Suprapubic skin (tissue), 4 donors: Measurements from ENCODE around the gene KRTAP10-5. TPM values are rescaled to one million over a fixed set of nuclear protein-coding genes. Genes with fewer than 3 reads are reported as not detected.

Experiments used
- DNase-seq, 2 donors: peaks; one replicate each; pipeline ENCODE4 v3.0.0-alpha.2; 2019; ENCODE audit warnings: low spot score in 2 of 2
- H3K27ac ChIP-seq: fragments of 200-600 bp; sonication (generic); one replicate; pipeline ENCODE4 v1.5.1; 2019
- H3K27me3 ChIP-seq: fragments of 200-600 bp; sonication (generic); one replicate; pipeline ENCODE4 v1.5.1; 2019
- H3K36me3 ChIP-seq: fragments of 200-600 bp; sonication (generic); one replicate; pipeline ENCODE4 v1.5.1; 2019
- H3K4me1 ChIP-seq: fragments of 200-600 bp; sonication (generic); one replicate; pipeline ENCODE4 v1.5.1; 2019
- H3K4me3 ChIP-seq: fragments of 200-600 bp; sonication (generic); one replicate; pipeline ENCODE4 v1.5.1; 2019; ENCODE audit warnings: mild to moderate bottlenecking
- H3K9me3 ChIP-seq: fragments of 200-600 bp; sonication (generic); one replicate; pipeline ENCODE4 v1.5.1; 2019
- EP300 ChIP-seq: sonication (generic); formaldehyde crosslinking; IDR thresholded peaks from one replicate; pipeline ENCODE4 v1.6.1; 2017; ENCODE audit warnings: antibody characterized with exemption
- POLR2A ChIP-seq, 2 donors: fragments of 450-650 bp; IDR thresholded peaks; one replicate each; pipeline ENCODE4 v1.6.1; 2017; ENCODE audit warnings: antibody characterized with exemption in 2 of 2, mild to moderate bottlenecking in 2 of 2, moderate library complexity in 2 of 2
- POLR2AphosphoS5 ChIP-seq, 3 donors: sonication (generic); formaldehyde crosslinking; IDR thresholded peaks; one replicate each; pipeline ENCODE4 v1.6.1; 2017; ENCODE audit warnings: antibody characterized with exemption in 3 of 3
- WGBS: methylation state at CpG from one replicate; pipeline ENCODE4 v1.1.5; 2018; 5-methylcytosine and 5-hydroxymethylcytosine counted together
- total RNA-seq, 4 donors: library from RNA; depleted of rRNA; stranded (reverse); fragments of >200 nt; gene quantifications; one replicate each; pipeline ENCODE4 v1.1.0, GENCODE V29; 2016
- TF ChIP-seq, protein P1 (sequence below), 2 donors: fragments of 200-600 bp in 1 of 2; fragments of 450-650 bp in 1 of 2; sonication (generic) in 1 of 2; IDR thresholded peaks; one replicate each; pipeline ENCODE4 v1.5.1; 2016 to 2019; ENCODE audit warnings: antibody characterized with exemption in 2 of 2, mild to moderate bottlenecking in 1 of 2, moderate library complexity in 1 of 2

Gene KRTAP10-5
- total RNA-seq, 4 donors from 2014 or later, result 0.76 to 11.1 (median 1.7) TPM; not detected in 1

DNA sequence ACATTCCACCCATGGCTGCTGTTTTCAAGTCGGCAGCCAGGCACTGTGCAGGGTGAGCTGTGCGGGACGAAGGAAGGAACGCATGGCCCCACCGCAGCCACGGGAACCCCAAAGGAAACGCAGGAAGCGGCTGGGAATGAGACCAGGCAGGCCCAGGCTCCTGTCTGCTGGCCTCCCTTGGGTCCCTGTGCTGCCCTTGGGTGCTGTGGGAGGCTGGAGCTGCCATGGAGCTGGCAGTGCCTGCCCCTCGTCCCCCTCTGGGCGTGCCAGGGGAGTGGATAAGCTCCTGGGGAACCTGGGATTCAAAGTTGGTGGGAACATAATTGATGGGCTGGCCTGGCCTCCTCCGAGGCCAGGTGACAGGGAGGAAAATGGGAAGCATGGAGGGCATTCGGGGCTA lies 12.1 kb downstream of the KRTAP10-5 start:
- no peak for DNase-seq
- Histone ChIP-seq H3K27me3 (peaks cover 21% of the 10 kb centered on the region), H3K4me3 (no peak overlapping the region), H3K4me1 (no peaks in the 10 kb centered on the region), H3K27ac (no peak overlapping the region), H3K9me3 (no peaks in the 10 kb centered on the region), H3K36me3 (no peaks in the 10 kb centered on the region)
- 88% methylated on average over 5 of the region's 12 CpGs for WGBS
- TF ChIP-seq POLR2A (IDR thresholded peaks at IDR 0.05) (no peak), EP300 (no peak), POLR2AphosphoS5 (IDR thresholded peaks at IDR 0.05) (no peak)
- TF ChIP-seq, protein P1, sequence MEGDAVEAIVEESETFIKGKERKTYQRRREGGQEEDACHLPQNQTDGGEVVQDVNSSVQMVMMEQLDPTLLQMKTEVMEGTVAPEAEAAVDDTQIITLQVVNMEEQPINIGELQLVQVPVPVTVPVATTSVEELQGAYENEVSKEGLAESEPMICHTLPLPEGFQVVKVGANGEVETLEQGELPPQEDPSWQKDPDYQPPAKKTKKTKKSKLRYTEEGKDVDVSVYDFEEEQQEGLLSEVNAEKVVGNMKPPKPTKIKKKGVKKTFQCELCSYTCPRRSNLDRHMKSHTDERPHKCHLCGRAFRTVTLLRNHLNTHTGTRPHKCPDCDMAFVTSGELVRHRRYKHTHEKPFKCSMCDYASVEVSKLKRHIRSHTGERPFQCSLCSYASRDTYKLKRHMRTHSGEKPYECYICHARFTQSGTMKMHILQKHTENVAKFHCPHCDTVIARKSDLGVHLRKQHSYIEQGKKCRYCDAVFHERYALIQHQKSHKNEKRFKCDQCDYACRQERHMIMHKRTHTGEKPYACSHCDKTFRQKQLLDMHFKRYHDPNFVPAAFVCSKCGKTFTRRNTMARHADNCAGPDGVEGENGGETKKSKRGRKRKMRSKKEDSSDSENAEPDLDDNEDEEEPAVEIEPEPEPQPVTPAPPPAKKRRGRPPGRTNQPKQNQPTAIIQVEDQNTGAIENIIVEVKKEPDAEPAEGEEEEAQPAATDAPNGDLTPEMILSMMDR (IDR thresholded peaks at IDR 0.05), result no peak

DNA sequence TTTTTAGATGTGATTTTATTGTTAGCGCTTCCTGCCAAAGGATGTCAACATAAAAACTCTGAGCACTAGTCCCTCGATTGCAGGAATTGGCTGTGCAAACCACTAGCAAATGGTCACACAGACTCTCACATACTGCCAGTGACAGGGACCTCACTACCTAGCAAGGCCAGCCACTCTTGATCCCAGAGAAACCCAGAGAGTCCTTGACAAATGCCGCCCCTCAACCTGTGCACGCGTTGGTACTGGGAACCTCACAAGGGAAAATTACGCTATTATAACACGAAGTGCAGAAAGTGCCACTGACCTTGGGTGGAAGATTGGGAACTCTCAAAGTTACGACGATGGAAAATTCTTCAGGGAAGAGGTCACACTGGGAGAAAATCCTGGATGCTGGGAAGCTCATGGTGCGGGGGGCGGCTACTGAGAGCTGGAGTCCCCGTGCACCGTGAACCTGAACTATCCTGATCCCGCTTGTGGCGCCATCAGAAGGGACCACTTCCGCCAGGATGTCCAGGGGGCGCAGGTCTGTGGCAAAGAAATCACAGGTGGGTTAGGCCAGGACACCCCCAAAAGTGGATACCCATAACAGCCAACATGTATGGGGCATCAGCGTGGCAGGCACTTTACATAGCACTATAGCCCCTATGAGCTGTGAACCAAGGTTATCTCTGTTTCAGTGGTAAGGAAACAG lies 12.8 kb downstream of the KRTAP10-5 start:
- WGBS, result 92% methylated on average over 18 of the region's 18 CpGs
- Histone ChIP-seq H3K36me3 (no peaks in the 10 kb centered on the region), H3K4me1 (no peaks in the 10 kb centered on the region), H3K9me3 (no peaks in the 10 kb centered on the region), H3K27ac (no peak overlapping the region), H3K4me3 (no peak overlapping the region), H3K27me3 (peaks cover 18% of the 10 kb centered on the region)
- TF ChIP-seq EP300 (no peak), POLR2A (IDR thresholded peaks at IDR 0.05) (no peak), POLR2AphosphoS5 (IDR thresholded peaks at IDR 0.05) (no peak)
- TF ChIP-seq, protein P1 (IDR thresholded peaks at IDR 0.05), result no peak
- DNase-seq, result no peak

DNA sequence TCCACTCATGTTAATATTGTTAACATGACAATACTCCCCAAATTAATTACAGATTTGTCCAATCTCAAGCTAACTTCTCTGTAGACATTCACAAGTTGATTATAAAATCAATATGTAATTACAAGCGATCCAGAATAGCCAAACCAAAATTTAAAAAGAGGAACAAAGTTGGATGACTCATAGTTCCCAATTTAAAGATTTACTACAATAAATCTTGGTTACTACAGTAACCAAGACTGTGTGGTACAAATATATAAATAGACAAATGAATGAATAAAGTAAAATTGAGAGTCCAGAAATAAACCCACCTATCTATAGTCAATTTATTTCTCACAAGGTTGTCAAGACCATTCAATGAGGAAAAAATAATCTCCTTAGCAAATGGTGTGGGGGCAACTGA lies 14.0 kb downstream of the KRTAP10-5 start:
- no peaks in the 10 kb centered on the region for H3K4me1 ChIP-seq
- H3K36me3 ChIP-seq, result no peaks in the 10 kb centered on the region
- WGBS, result 54% methylated on average over 1 of the region's 1 CpG
- DNase-seq, result no peak
- TF ChIP-seq POLR2AphosphoS5 (IDR thresholded peaks at IDR 0.05), result no peak
- no peak for TF ChIP-seq EP300
- no peak for TF ChIP-seq POLR2A (IDR thresholded peaks at IDR 0.05)
- TF ChIP-seq, protein P1 (IDR thresholded peaks at IDR 0.05), result no peak
- H3K4me3 ChIP-seq, result no peak overlapping the region
- no peaks in the 10 kb centered on the region for H3K9me3 ChIP-seq
- H3K27me3 ChIP-seq, result peaks cover 18% of the 10 kb centered on the region
- H3K27ac ChIP-seq, result no peak overlapping the region

DNA sequence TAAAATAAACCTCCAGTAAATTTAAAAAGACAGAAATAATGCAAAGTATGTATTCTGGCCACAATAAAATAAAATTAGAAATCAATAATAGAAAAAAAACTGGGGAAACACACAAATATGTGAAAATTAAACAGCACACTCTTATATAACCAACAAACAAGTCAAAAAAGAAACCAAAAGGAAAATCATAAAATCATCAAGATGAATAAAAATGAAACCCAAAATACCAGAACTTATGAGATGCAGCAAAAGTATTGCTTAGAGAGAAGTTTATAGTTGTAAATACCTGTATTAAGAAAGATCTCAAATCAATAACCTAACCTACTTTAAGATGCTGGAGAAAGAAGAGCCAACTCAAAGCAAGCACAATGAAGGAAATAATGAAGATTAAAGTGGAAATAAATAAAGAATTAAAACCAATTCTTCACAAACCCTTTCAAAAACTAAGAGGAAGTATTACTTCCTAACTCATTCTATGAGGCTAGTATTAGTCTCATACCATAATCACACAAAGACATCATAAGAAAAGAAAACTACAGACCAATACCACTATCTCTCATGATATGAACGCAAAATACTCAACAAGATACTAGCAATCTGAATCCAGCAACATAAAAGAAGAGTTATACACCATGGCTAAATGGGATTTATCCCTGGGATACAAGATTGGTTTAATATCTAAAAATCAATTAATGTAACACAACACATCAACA lies 15.4 kb downstream of the KRTAP10-5 start:
- no peak overlapping the region for H3K27ac ChIP-seq
- H3K9me3 ChIP-seq, result no peaks in the 10 kb centered on the region
- no peak overlapping the region for H3K4me3 ChIP-seq
- WGBS, result 97% methylated on average over 1 of the region's 1 CpG
- H3K4me1 ChIP-seq, result no peaks in the 10 kb centered on the region
- DNase-seq, result no peak
- TF ChIP-seq POLR2A (IDR thresholded peaks at IDR 0.05) (no peak), EP300 (no peak), POLR2AphosphoS5 (IDR thresholded peaks at IDR 0.05) (no peak)
- TF ChIP-seq, protein P1 (IDR thresholded peaks at IDR 0.05), result no peak
- H3K27me3 ChIP-seq, result peaks cover 18% of the 10 kb centered on the region
- H3K36me3 ChIP-seq, result no peaks in the 10 kb centered on the region

DNA sequence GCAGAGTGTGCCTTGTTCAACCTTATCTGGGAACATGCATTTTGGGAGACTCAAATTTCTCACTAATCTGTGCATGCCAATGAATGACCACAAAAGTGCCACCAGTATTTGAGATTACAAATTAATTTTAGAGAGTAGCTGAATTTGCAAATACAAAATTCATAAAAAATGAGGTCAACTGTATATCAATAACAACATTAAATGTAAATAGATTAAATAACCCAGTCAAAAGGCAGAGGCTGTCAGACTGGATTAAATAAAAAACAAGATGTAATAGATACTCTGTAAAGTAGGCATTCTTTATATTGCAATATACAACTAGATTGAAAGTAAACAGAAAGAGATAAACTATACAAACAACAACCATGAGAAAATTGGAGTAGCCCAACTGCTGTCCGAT lies 16.3 kb downstream of the KRTAP10-5 start:
- peaks cover 11% of the 10 kb centered on the region for H3K27me3 ChIP-seq
- no peak for TF ChIP-seq EP300
- TF ChIP-seq, protein P1 (IDR thresholded peaks at IDR 0.05), result no peak
- TF ChIP-seq POLR2AphosphoS5 (IDR thresholded peaks at IDR 0.05), result no peak
- TF ChIP-seq POLR2A (IDR thresholded peaks at IDR 0.05), result no peak
- H3K27ac ChIP-seq, result no peak overlapping the region
- no peaks in the 10 kb centered on the region for H3K9me3 ChIP-seq
- no peak for DNase-seq
- H3K36me3 ChIP-seq, result no peaks in the 10 kb centered on the region
- 95% methylated on average over 1 of the region's 1 CpG for WGBS
- no peak overlapping the region for H3K4me3 ChIP-seq
- H3K4me1 ChIP-seq, result no peaks in the 10 kb centered on the region
